ENCODE data around the gene TMEM185A. TPM values are rescaled to one million over a fixed set of nuclear protein-coding genes. Genes with fewer than 3 reads are reported as not detected.
"Not testable (repeated sequence)": the region's sequence is repeated elsewhere in the genome, so short reads cannot be mapped to it uniquely, and the experiment has no call there.

The TMEM185A gene
- total RNA-seq, 1 donor from 2014 or later = 53.1 TPM

DNA sequence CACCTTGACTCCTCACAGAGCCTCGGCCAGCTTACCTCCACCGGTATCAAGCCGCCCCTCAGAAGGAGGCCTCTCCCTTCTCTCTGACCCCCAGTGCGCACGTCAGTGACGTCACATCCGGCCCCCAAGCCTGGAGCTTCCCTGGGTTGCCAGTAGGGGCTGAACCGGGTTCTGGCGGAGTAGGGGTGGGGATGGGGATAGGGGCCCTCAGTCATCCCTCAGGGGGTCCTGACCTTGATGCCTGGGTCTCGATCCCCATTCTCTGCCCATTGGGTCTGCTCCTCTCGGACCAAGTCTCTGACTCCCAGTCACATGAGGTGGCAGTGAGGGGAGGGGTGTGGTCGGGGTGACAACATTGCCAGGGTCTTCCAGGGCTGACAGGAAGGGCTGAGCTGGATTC is 44.2 kb downstream of the TMEM185A start, which contains the start of gene MAGEA9B:
MAGEA9B (minus strand) TSS at position 101 of the 400 bp plus-strand sequence. CDS start 4,280 bp downstream, outside the sequence.
- H3K27ac Mint-ChIP-seq; DNase-seq (ENCODE audit: low spot score, unreplicated experiment); H3K9me3 Mint-ChIP-seq (ENCODE audit: low read depth); H3K4me3 Mint-ChIP-seq (ENCODE audit: low read depth); H3K36me3 Mint-ChIP-seq (ENCODE audit: insufficient read depth); H3K4me1 Mint-ChIP-seq (ENCODE audit: low read depth); H3K27me3 Mint-ChIP-seq: not testable (repeated sequence)

DNA sequence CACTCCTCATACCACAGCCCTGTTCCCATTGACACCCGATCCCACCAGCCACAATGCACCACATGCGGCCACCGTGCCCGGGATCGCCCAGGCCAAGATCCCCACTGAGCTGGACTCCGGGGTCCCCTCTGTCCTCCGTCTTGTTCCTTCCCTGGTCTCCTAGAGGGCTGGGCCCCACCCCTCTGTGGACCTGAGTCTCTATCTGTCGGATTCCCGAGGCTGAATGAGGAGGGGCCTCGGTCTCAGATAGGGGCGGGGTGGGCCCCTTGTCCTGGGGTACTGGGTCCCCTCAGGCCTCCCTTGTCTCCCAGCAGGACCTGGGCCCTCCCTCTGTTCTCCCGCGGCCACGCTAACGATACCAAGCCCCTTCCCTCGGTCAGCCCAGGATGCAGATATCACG is 46.0 kb downstream of the TMEM185A start:
- DNase-seq (ENCODE audit: low spot score, unreplicated experiment); H3K27me3 Mint-ChIP-seq; H3K4me1 Mint-ChIP-seq (ENCODE audit: low read depth); H3K36me3 Mint-ChIP-seq (ENCODE audit: insufficient read depth); H3K9me3 Mint-ChIP-seq (ENCODE audit: low read depth); H3K27ac Mint-ChIP-seq; H3K4me3 Mint-ChIP-seq (ENCODE audit: low read depth): not testable (repeated sequence)

DNA sequence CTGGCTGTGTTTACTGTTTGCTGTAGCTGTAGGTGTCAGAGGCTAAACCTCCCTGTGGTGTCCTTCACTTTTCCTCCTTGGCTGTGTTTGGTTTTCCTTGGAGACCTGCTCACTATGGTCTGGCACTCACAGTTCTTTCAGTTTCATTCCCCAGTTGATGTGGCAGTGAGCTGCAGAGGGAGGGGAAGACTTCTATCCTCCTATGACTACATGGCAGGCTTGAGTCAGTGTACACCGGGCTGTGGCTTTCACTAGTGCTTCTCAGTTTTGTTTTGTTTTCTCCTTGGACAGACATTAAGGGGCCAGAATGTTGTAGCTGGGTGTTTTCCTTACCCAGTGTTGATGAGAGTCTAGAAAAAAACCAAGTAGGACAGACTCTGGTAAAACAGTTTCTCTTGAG is 58.1 kb downstream of the TMEM185A start:
- not testable (repeated sequence) for H3K4me3 Mint-ChIP-seq (ENCODE audit: low read depth); H3K4me1 Mint-ChIP-seq (ENCODE audit: low read depth); H3K36me3 Mint-ChIP-seq (ENCODE audit: insufficient read depth); H3K27me3 Mint-ChIP-seq; H3K9me3 Mint-ChIP-seq (ENCODE audit: low read depth); H3K27ac Mint-ChIP-seq; DNase-seq (ENCODE audit: low spot score, unreplicated experiment)

DNA sequence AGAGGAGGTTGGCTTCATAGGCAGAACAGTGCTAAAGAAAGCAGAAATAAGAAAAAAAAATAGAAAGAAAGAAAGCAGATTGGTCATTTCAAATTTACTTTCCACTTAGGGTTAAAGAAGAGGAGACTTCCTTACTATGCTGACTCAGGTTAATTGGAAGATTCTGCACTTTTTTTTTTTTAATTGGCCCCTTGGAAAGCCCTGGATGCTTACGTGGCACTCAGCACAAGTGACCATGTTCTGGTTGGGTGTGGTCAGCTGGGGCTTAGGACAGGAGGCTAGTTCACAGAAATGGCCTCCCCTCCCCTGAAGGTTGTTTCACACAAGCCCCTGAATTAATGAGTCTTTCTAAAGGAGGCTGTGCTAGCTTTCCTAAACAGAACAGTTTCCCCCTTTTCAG is 58.8 kb downstream of the TMEM185A start:
- Mint-ChIP-seq H3K4me1 (ENCODE audit: low read depth) (no peaks in the 10 kb centered on the region), H3K27me3 (no peaks in the 10 kb centered on the region), H3K4me3 (ENCODE audit: low read depth) (no peak overlapping the region), H3K36me3 (ENCODE audit: insufficient read depth) (no peaks in the 10 kb centered on the region), H3K9me3 (ENCODE audit: low read depth) (no peaks in the 10 kb centered on the region), H3K27ac (no peak overlapping the region)
- no peak for DNase-seq (ENCODE audit: low spot score, unreplicated experiment)
- TF ChIP-seq, protein P1, sequence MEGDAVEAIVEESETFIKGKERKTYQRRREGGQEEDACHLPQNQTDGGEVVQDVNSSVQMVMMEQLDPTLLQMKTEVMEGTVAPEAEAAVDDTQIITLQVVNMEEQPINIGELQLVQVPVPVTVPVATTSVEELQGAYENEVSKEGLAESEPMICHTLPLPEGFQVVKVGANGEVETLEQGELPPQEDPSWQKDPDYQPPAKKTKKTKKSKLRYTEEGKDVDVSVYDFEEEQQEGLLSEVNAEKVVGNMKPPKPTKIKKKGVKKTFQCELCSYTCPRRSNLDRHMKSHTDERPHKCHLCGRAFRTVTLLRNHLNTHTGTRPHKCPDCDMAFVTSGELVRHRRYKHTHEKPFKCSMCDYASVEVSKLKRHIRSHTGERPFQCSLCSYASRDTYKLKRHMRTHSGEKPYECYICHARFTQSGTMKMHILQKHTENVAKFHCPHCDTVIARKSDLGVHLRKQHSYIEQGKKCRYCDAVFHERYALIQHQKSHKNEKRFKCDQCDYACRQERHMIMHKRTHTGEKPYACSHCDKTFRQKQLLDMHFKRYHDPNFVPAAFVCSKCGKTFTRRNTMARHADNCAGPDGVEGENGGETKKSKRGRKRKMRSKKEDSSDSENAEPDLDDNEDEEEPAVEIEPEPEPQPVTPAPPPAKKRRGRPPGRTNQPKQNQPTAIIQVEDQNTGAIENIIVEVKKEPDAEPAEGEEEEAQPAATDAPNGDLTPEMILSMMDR (IDR thresholded peaks at IDR 0.05; ENCODE audit: unreplicated experiment) = no peak

DNA sequence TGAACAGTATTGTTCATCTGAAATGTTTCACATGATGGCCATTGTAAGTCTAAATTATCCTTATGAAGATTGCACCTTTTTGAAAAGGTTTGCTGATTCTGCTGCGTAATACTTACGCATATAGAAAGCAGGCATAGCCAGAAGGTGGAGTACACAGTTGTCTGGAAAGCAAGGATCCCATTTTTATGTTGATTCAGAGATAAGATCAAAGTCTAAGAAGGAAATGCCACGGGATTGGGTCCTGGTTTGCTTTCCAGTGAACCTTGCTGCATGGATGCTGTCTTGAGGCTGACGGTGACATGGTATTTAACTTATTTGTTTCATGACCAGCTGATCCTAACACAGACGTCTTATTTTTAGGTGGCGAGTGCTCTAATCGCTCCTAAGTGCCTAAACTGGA is 59.8 kb downstream of the TMEM185A start:
- H3K36me3 Mint-ChIP-seq (ENCODE audit: insufficient read depth) = no peaks in the 10 kb centered on the region
- peaks cover 8% of the 10 kb centered on the region for H3K4me1 Mint-ChIP-seq (ENCODE audit: low read depth)
- no peak for DNase-seq (ENCODE audit: low spot score, unreplicated experiment)
- H3K9me3 Mint-ChIP-seq (ENCODE audit: low read depth) = no peaks in the 10 kb centered on the region
- no peaks in the 10 kb centered on the region for H3K27me3 Mint-ChIP-seq
- H3K27ac Mint-ChIP-seq = no peak overlapping the region
- no peak overlapping the region for H3K4me3 Mint-ChIP-seq (ENCODE audit: low read depth)
- TF ChIP-seq, protein P1 (IDR thresholded peaks at IDR 0.05; ENCODE audit: unreplicated experiment) = no peak

DNA sequence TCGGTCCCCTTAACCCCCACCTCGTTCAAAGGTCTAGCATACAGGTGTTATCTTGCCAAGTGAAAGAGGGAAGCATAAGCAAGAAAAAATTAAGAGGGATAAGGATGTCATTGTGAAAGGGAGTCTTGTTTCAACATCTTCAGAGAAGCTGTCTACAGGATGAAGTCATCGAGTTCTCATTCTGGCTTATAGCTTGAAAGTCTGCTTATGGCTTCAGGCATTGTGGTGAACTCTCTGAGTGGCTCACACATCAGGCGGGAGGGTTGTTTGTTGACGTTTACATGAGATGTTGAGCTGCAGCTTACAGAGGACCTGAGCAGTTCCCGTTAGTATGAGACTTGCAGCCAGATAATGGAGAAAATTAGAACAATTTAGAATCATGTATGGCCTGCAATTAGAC is 60.9 kb downstream of the TMEM185A start:
- Mint-ChIP-seq H3K4me1 (ENCODE audit: low read depth) (peaks cover 8% of the 10 kb centered on the region), H3K36me3 (ENCODE audit: insufficient read depth) (no peaks in the 10 kb centered on the region), H3K27ac (no peak overlapping the region), H3K27me3 (no peaks in the 10 kb centered on the region), H3K9me3 (ENCODE audit: low read depth) (no peaks in the 10 kb centered on the region), H3K4me3 (ENCODE audit: low read depth) (no peak overlapping the region)
- no peak for DNase-seq (ENCODE audit: low spot score, unreplicated experiment)
- TF ChIP-seq, protein P1 (IDR thresholded peaks at IDR 0.05; ENCODE audit: unreplicated experiment) = no peak

DNA sequence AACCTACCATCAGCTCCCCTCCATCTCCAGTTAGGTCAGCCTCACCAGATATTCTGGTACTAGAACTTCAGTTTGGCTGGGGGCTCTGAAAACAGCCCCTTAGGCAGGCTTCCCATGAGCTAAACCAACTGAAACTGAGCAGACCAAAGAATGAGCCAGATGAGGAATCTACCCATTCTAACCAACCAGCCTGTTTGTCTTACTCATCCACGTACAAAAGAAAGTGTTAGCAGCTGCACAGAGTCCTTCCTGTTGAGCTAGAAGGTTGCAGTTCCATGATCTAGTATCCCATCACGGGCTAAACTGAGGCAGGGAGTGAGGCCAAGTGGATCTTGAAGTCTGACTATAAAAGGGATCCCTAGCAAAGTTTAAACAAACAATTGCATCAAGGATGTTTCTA is 61.8 kb downstream of the TMEM185A start:
- TF ChIP-seq, protein P1 (IDR thresholded peaks at IDR 0.05; ENCODE audit: unreplicated experiment) = no peak
- no peak overlapping the region for H3K27ac Mint-ChIP-seq
- peaks cover 8% of the 10 kb centered on the region for H3K4me1 Mint-ChIP-seq (ENCODE audit: low read depth)
- H3K36me3 Mint-ChIP-seq (ENCODE audit: insufficient read depth) = no peaks in the 10 kb centered on the region
- H3K27me3 Mint-ChIP-seq = no peaks in the 10 kb centered on the region
- H3K4me3 Mint-ChIP-seq (ENCODE audit: low read depth) = no peak overlapping the region
- no peaks in the 10 kb centered on the region for H3K9me3 Mint-ChIP-seq (ENCODE audit: low read depth)
- no peak for DNase-seq (ENCODE audit: low spot score, unreplicated experiment)

Measured in progenitor cell of endocrine pancreas (in vitro differentiated cells).